Tibial artery (tissue), 4 donors: ENCODE measurements around the gene SIT1.
"Not testable (repeated sequence)": the region's sequence is repeated elsewhere in the genome, so short reads cannot be mapped to it uniquely, and the experiment has no call there.

Source experiments
- DNase-seq, 2 donors: peaks; one replicate each; pipeline ENCODE4 v3.0.0-alpha.2; 2019
- H3K27ac ChIP-seq, 2 donors: fragments of 200-600 bp; sonication (generic) in 1 of 2; 1 replicate in 1 of 2; 2 replicates in 1 of 2; pipeline ENCODE4 v1.5.1; 2018 to 2019; ENCODE audit warnings: mild to moderate bottlenecking in 1 of 2
- H3K27me3 ChIP-seq, 2 donors: fragments of 200-600 bp; sonication (generic) in 1 of 2; one replicate each; pipeline versions ENCODE4 v1.5.1 to v1.6.0; 2016 to 2019
- H3K36me3 ChIP-seq, 3 donors: fragments of 200-600 bp; sonication (generic) in 2 of 3; one replicate each; pipeline ENCODE4 v1.5.1; 2016 to 2019; ENCODE audit warnings: mild to moderate bottlenecking in 2 of 3
- H3K4me1 ChIP-seq, 4 donors: fragments of 200-600 bp; sonication (generic) in 2 of 4; 1 replicate in 3 of 4; 2 replicates in 1 of 4; pipeline ENCODE4 v1.5.1; 2016 to 2019
- H3K4me3 ChIP-seq, 2 donors: fragments of 200-600 bp; sonication (generic) in 1 of 2; 1 replicate in 1 of 2; 2 replicates in 1 of 2; pipeline ENCODE4 v1.5.1; 2018 to 2019; ENCODE audit warnings: mild to moderate bottlenecking in 2 of 2
- H3K9me3 ChIP-seq, 3 donors: fragments of 200-600 bp; sonication (generic) in 1 of 3; one replicate each; pipeline ENCODE4 v1.5.1; 2016 to 2019
- CTCF ChIP-seq, 2 experiments: fragments of 200-600 bp in 1 of 2; fragments of 450-650 bp in 1 of 2; IDR thresholded peaks; one replicate each; pipeline ENCODE4 v1.5.1; 2017 to 2019; ENCODE audit warnings: antibody characterized with exemption in 2 of 2, mild to moderate bottlenecking in 1 of 2, moderate library complexity in 1 of 2
- intact Hi-C: fragments of 100-400 bp; cut with DNase I; formaldehyde crosslinking; loops from one replicate; pipeline ENCODE4 v1.15.0; 2023; ENCODE audit warnings: low total_unique reads

The SIT1 gene

DNA sequence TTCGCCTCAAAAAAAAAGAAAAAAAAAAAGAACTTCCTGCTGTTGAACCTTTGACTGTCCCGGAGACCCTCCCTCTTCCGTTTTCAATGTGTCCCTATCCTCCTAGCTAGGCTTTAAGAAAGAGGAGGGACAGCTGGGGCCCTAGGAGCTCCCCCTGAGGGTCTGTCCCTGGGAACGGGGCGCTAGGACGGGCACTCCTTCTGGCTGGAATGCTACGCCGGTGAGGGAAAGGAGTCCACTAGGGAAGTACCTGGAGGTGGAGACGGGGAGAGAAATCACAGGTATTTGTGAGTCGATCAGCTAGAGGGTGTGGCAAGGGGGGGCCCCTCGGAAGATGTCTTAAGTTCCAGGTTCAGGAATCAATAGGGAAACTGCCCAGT, 4.6 kb downstream of the SIT1 start:
- TF ChIP-seq CTCF (IDR thresholded peaks at IDR 0.05), result no peak
- no peaks in the 10 kb centered on the region for H3K36me3 ChIP-seq
- no peaks in the 10 kb centered on the region for H3K27me3 ChIP-seq
- H3K27ac ChIP-seq, result peak overlapping the region; percentile 89 to 92
- H3K4me1 ChIP-seq, result peaks cover 0 to 21% (median 10%) of the 10 kb centered on the region in 4 donors
- peak overlapping the region; percentile 57 to 68 for H3K4me3 ChIP-seq
- H3K9me3 ChIP-seq, result no peaks in the 10 kb centered on the region
- DNase-seq, result peak in 1 of 2 donors; percentile 29
- intact Hi-C loops, result no loop called here

DNA sequence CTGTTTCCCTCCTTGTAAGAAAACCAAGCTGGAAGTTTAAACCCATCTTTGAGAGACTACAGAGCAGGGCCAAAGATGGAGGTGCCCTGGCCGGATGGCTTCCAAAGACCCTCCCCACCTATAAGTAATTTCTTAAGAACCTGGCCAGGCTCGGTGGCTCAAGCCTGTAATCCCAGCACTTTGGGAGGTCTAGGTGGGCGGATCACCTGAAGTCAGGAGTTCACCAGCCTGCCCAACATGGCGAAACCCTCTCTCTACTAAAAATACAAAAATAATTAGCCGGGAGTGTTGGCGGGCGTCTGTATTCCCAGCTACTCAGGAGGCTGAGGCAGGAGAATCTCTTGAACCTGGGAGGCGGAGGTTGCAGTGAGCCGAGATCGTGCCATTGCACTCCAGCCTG, 5.0 kb downstream of the SIT1 start:
- H3K4me1 ChIP-seq, result peaks cover 0 to 21% (median 10%) of the 10 kb centered on the region in 4 donors
- peak overlapping the region; percentile 57 to 68 for H3K4me3 ChIP-seq
- H3K27me3 ChIP-seq, H3K36me3 ChIP-seq, H3K9me3 ChIP-seq, intact Hi-C loops: not testable (repeated sequence)
- peak overlapping the region; percentile 89 to 92 for H3K27ac ChIP-seq
- peak in 1 of 2 donors; percentile 56 for DNase-seq

GRCh38 chr9:35643046-35643445, 7.7 kb downstream of the SIT1 start:
- Histone ChIP-seq H3K27ac (no peak overlapping the region), H3K9me3 (no peaks in the 10 kb centered on the region), H3K4me1 (peaks cover 0 to 14% (median 7%) of the 10 kb centered on the region in 4 donors), H3K36me3 (peaks cover 0 to 5% (median 0%) of the 10 kb centered on the region in 3 donors), H3K4me3 (no peak overlapping the region), H3K27me3 (no peaks in the 10 kb centered on the region)
- intact Hi-C loops, result loop anchor here (5.0 kb wide), 1 partner anchor 36 kb away; the partner anchor contains the start of gene TESK1
- DNase-seq, result peak in 1 of 2 donors; percentile 59
- TF ChIP-seq CTCF (IDR thresholded peaks at IDR 0.05), result no peak

GRCh38 chr9:35641478-35641877, 9.3 kb downstream of the SIT1 start:
- H3K27ac ChIP-seq, H3K4me3 ChIP-seq, H3K4me1 ChIP-seq, H3K27me3 ChIP-seq, H3K9me3 ChIP-seq, H3K36me3 ChIP-seq: not testable (repeated sequence)
- DNase-seq, result peak in 1 of 2 donors; percentile 1
- intact Hi-C loops, result loop anchor here (5.0 kb wide), 1 partner anchor 34 kb away; the partner anchor contains the start of gene TESK1

GRCh38 chr9:35640431-35640830, 10.3 kb downstream of the SIT1 start:
- H3K27ac ChIP-seq, H3K4me3 ChIP-seq, H3K36me3 ChIP-seq, H3K4me1 ChIP-seq, H3K27me3 ChIP-seq, H3K9me3 ChIP-seq: not testable (repeated sequence)
- intact Hi-C loops, result loop anchor here (5.0 kb wide), 1 partner anchor 33 kb away; the partner anchor contains the start of gene TESK1
- DNase-seq, result peak in 1 of 2 donors; percentile 39

GRCh38 chr9:35639631-35640030, 11.1 kb downstream of the SIT1 start:
- intact Hi-C loops, result loop anchor here (5.0 to 10.0 kb wide), 2 partner anchors 32 to 225 kb away; partner anchors contain the start of gene TESK1

GRCh38 chr9:35639225-35639624, 11.5 kb downstream of the SIT1 start:
- H3K27ac ChIP-seq, H3K36me3 ChIP-seq, H3K9me3 ChIP-seq, DNase-seq, H3K27me3 ChIP-seq, H3K4me3 ChIP-seq, H3K4me1 ChIP-seq: not testable (repeated sequence)
- intact Hi-C loops, result loop anchor here (10.0 kb wide), 1 partner anchor 226 kb away; no protein-coding TSS in a partner anchor

More at GRCh38 chr9:35639631-35640030, 11.1 kb downstream of the SIT1 start:
- no peaks in the 10 kb centered on the region for H3K27me3 ChIP-seq
- TF ChIP-seq CTCF (IDR thresholded peaks at IDR 0.05), result no peak
- no peak overlapping the region for H3K4me3 ChIP-seq
- no peak for DNase-seq
- H3K9me3 ChIP-seq, result no peaks in the 10 kb centered on the region
- H3K27ac ChIP-seq, result no peak overlapping the region
- peaks cover 0 to 5% (median 0%) of the 10 kb centered on the region in 3 donors for H3K36me3 ChIP-seq
- no peaks in the 10 kb centered on the region for H3K4me1 ChIP-seq

DNA sequence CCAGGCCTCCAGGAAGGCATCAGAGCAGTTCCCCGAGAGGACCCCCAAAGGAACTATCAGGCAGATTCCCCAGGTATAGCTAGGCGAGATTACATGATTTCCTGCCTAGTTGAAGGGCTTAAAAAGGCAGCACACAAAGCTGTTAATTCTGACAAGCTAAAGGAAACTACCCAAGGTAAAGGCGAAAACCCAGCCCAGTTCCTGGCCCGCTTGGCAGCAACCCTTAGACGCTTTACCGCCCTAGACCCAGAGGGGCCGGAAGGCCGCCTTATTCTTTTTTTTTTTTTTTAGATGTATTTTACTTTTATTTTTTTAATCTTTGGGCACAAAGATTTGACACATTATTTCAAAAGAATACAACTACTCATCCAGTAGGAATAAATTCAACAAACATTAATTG, 12.0 kb downstream of the SIT1 start:
- H3K4me3 ChIP-seq, H3K4me1 ChIP-seq, H3K9me3 ChIP-seq, H3K27me3 ChIP-seq, H3K27ac ChIP-seq, H3K36me3 ChIP-seq: not testable (repeated sequence)
- DNase-seq, result peak in 1 of 2 donors; percentile 10
- intact Hi-C loops, result loop anchor here (10.0 kb wide), 1 partner anchor 226 kb away; no protein-coding TSS in a partner anchor

- H3K36me3 ChIP-seq, H3K27me3 ChIP-seq, H3K4me3 ChIP-seq, H3K27ac ChIP-seq, H3K9me3 ChIP-seq, H3K4me1 ChIP-seq: not testable (repeated sequence)
- peak in 1 of 2 donors; percentile 27 for DNase-seq
- intact Hi-C loops, result loop anchor here (10.0 kb wide), 1 partner anchor 227 kb away; no protein-coding TSS in a partner anchor
These were observed 13.2 kb downstream of the SIT1 start for GRCh38 chr9:35637427-35637955.

DNA sequence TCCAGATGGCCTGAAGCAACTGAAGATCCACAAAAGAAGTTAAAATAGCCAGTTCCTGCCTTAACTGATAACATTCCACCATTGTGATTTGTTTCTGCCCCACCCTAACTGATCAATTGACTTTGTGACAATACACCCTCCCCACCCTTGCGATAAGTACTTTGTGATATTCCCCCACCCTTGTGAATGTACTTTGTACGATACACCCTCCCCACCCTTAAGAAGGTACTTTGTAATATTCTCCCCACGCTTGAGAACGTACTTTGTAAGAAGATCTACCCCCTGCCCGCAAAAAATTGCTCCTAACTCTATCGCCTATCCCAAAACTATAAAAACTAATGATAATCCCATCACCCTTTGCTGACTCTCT, 13.9 kb downstream of the SIT1 start:
- H3K27me3 ChIP-seq, DNase-seq, H3K36me3 ChIP-seq, H3K9me3 ChIP-seq, H3K27ac ChIP-seq, H3K4me3 ChIP-seq, H3K4me1 ChIP-seq: not testable (repeated sequence)
- intact Hi-C loops, result loop anchor here (10.0 kb wide), 1 partner anchor 228 kb away; no protein-coding TSS in a partner anchor
